HK-2 (cell line): Measurements from ENCODE around the gene NRAS.

Experiments used
- DNase-seq: peaks from one replicate; pipeline ENCODE4 v3.0.0-alpha.2; 2018; ENCODE audit not compliant: unreplicated experiment

Gene NRAS

DNA sequence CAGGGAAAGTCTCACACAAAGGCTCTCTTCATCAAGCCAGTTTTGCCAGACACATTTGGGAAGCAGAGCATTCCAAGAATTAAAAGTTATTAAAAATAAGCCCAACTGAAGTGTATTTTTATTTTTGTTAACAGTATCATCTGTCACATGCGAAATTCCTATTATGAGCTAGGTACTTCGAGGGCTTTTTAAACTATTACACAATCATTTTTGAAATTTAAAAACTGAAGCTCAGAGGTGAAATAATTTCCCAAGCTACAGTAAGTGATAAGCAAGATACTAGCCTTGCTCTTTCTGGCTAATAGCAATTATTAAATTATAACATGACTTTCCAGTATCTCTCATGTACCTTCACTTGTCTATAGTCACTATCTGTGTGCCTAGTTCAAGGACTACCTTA lies 12.0 kb upstream of the NRAS start:
- DNase-seq: no peak

DNA sequence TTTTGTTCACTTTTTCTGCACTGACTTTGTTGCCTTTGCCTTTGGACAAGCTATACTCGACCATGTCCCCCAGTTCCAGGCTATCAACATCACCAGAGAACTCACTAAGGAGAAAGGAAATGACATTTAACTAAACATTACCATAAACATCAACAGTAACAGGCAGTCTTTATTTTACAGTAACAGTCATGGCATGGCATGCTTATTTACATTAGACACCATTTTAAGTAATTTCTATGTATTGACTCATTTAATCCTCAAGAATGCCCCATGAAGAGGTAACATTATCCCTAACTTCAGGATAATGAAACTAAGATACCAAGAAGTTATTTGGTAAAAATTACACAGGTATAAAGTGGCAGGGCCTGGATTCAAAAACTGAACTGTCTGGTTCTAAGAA lies 8.7 kb upstream of the NRAS start:
- no peak for DNase-seq

DNA sequence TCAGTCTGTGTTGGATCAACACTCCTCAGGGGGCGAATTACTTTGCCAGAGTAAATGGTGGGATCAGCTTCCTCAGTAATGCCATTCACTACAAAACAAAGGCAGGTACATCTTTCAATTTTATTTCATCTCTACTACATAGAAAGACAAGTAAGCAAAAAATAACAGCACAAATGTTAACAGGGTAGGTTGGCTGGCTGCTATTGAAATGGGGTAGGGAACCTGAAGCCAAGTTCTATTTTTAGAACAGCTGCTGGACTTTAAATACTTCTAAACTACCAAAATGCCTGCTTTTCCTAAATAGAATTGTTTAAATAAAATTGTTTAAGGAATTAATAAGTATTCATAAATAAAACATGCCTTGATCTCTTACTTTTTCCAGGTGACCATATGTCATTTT lies 7.3 kb upstream of the NRAS start:
- DNase-seq: no peak

DNA sequence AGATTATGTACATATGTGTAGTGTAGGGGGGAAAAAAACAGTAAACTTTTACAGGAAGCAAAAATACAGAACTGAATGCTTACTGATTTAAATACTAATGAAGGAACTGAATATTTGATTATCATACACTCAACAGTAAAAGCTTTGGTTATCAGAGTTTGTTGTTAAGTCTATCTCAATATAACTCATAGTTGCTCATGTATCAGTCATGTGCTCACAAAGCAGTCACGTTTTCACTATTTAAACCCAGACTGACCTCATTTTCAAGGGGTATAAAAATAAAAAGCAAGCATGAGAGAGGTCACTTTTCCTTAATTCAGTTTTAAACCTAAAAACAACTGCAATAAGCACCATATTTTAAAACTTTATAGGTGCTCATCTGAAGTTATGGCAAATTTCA lies 6.9 kb upstream of the NRAS start:
- DNase-seq: no peak

DNA sequence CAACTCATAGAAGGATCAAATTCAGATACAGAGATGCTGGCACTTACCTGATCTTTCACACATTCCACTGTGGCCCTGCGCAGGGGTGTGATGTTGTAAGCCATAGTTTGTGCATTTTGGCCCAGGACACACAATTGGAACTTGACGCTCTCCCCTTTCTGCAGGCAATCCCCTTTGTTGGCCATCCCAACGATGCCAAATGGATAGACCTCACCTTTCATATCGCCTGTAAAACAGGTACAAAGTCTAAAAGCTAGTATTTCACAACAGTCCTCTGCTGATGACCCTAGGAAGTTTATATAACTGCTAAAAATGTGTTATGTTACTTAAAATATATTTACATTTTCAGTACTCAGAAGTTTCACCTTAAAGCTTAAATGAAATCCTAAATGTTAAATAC lies 3.9 kb upstream of the NRAS start:
- DNase-seq: no peak

DNA sequence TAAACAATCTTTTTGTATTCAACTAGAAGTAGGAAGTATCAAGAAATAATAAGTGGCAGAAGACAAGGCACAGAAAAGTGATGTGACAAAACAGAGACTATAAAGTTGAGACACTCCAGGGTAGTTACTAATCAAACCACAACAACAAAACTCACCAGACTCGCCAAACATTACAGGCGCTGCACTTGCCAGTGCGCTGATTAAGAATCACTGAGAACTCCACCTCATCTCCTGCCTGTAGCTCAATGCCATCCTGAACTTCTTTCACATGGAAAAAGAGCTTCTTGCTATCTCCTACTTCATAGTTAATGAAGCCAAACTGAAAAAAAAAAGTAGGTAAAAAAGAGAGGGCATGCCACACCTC lies 2.8 kb upstream of the NRAS start:
- peak; percentile 28 for DNase-seq

DNA sequence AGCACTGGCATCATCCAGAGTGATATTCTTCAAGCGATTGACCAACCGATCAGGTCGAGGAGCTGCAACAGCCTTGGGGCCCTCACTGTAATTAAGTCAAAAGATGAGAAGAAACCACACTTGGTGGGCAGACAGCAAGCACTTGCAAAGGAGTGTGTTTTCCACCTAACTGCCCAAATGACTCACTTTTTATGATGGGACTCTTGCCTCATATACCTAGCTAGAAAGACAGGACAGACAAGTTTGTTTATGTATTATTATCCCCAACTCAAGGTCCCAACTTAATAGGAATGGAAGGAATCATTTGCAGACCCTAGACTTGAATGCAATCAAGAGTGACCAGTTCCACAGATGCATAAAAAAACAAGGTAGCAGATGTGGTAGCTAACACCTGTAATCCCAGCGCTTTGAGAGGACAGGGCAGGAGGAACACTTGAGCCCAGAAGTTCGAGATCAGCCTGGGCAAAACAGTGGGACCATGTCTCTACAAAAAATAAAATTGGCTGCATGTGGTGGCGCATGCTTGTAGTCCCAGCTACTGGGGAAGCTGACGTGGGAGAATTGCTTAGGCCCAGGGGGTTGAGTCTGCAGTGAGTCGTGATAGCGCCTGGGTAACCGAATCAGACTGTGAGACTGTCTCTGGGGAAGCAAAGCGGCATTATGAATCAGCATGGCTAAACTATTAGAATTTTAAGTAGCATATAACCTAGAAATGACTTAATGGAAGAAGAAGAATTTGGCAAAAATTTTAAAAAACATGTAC lies 2.3 kb upstream of the NRAS start:
- peak; percentile 38 for DNase-seq

DNA sequence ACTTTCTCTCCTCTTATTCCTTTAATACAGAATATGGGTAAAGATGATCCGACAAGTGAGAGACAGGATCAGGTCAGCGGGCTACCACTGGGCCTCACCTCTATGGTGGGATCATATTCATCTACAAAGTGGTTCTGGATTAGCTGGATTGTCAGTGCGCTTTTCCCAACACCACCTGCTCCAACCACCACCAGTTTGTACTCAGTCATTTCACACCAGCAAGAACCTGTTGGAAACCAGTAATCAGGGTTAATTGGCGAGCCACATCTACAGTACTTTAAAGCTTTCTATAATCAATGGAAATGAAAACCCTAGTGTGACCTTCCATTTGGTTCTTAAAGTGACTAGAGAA lies 643 bp downstream of the NRAS start:
- DNase-seq: no peak

DNA sequence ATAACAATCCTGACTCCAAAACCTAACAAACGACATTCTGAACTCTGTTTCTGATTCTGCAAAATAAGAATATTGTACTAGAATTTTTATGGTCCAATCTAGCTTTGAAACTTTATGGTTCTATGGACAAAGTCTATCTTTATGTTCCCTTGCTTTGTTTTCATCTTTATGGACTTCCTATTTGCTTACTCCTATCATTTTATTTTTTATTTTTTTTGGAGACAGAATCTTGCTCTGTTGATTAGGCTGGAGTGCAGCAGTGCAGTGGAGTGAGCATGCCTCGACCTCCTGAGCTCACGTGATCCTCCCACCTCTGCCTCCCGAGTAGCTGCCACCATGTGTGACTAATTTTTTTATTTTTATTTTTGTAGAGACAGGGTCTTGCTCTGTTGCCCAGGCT lies 3.6 kb downstream of the NRAS start:
- no peak for DNase-seq

DNA sequence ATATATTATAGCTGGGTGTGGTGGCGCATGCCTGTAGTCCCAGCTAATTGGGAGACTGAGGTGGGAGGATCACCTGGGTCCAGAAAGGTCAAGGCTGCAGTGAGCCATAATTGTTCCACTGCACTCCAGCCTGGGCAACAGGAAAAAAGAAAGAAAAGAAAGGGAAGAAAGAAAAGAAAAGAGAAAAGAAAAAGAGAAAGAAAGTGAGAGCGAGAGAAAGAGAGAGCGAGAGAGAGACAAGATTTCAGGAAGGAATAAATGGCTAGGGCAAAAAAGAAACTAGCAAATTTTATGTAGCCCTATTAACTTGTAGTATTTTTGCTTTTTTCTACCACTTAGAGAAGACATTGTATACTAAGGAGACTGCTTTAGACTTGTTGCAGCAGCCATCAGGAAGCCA lies 6.2 kb downstream of the NRAS start:
- DNase-seq: no peak

DNA sequence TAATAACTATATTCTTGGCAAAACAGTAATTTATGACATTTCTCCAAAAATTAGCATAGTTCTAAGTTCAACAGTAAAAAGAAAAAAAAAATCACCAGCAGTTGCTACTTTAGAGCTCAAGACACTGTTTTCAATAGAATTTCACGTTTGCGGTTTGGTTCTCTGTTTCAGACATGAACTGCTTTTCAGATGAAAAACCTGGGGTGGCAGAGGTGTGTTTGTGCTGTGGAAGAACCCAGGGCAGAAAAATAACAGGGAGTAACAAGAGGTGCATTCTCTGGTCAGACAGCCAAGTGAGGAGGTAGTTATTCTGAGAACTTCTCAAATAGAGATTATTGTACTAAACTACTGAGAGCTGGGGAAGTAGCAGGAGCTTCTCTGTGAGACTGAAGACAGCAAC lies 9.0 kb downstream of the NRAS start:
- DNase-seq: no peak

DNA sequence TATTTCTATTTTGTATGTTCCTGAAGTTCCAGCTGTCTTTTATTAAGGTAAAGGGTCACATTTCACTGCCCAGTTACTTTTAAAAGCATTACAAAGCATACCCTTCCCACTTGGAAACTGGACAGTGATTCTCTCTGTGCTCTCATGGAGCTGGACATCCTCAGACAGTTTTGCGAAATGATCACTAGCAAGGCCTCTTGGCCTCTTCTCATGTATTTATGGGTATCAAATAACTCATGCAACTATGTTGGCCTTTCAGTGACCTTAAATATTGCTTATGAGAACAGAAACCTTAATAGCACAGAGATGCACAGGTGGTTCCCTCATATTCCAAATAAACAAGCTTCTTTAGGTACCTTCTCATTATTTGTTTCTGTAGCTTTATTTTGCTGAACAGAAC lies 13.3 kb downstream of the NRAS start:
- no peak for DNase-seq

DNA sequence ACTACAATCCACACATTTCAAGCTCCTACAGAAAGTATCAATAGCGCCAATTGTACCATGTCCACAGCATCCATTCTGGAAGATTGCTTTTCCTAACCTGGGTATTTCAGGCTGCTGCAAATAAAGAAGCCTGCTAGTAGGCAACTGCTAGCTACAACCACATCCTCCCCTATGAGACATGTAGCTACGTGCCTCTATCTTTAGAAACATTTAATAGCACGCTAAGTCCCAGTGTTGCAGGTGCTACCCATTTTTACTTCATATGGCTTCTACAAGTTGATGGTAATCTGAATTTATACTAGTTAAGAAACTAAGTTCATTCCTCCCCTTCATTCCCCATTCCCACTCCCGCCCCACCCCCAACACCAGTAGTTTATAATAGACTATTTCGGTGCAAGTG lies 13.8 kb downstream of the NRAS start:
- DNase-seq: no peak

DNA sequence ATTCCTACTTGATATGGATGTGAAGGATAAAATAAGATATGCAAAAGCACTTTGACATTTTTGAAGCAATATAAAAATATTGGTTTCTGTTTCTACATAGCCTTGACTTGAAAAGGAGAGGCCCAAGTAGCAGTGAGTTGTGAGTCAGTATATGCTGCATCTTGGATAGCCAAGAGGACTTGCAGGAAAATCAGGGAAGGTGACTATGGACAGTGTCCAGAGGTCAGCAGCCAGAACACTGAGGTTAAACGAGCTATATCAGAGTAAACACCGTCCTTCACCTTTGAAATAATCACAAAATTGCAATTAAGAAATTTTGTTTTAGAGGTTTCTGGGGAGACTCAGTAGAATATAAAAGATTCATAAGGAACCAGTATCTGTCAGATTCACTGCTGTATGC lies 14.6 kb downstream of the NRAS start:
- no peak for DNase-seq

DNA sequence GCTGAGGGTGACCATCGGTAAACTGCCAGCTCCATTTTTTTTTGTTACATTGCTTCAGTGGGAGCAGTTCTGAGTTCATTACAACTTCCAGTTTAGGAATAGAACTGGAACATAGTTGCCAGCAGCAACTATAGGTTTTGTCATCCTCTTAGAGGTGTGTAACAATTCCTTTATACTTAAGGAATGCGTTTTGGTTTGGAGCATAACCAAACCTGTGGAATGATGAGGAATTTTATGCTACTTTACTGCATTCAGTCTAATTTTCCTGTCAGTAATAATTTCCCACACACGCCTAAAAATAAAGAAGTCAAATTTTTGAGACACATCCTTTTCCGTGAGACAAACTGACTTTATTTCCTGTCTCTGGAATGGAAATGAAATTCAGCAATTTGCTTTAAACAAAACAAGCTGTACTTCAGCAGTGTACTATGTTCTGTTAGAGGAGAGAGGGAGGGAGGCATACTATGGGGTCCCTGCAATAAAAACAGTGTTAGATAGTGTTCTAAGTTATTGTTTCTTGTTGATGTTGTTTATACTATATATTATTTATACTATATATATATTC lies 16.5 kb downstream of the NRAS start:
- no peak for DNase-seq

DNA sequence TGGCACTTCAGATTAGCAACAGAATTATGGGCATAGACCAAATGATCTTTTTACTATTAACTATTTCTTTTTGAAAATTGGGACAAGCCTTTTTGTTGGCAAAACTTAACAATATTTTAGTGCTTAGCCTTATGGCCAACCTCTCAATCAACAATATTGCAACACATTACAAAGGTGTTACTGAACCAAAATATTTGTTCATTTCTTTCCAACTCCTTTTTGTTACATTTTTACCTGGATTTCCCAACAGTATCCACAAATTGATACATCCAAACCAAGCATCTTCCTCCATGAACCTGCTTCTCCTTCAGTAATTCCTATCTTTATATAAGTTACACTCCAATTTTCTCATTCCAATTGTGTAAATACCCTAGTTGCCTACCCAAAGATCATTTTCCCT lies 19.8 kb downstream of the NRAS start:
- no peak for DNase-seq

DNA sequence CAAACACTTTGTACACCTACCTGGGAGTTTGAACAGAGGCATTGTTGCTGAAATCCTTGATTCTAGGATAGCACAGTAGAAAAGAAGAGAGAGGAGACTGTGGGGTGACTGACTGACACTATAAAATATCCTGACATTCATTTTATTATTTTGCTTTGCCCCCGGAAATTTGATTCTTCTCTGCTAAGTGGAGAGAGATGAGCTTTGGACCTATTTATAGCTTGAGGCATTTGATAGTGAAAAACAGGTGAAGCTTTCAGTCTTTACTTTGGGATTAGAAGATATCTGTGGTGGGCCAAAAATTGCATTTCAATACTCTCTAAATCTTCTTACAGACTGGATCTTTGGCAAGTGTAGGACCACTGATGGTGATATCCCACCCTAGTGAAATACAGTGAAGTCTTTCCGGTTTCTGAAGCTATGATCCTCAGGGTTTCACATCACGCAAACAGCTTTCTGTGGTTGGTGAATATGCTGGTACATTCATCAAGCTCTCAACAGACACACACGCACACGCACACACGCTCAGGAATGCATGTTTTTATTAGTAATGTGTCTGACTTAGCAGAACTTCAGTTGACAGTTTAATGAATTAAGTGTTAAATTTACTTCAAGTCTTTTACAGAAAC lies 21.0 kb downstream of the NRAS start, which contains the start of gene AMPD1:
TSS of gene AMPD1 (minus strand) at position 117 of the 629 bp plus-strand sequence. CDS start at position 42, 75 bp downstream.
- DNase-seq: no peak

DNA sequence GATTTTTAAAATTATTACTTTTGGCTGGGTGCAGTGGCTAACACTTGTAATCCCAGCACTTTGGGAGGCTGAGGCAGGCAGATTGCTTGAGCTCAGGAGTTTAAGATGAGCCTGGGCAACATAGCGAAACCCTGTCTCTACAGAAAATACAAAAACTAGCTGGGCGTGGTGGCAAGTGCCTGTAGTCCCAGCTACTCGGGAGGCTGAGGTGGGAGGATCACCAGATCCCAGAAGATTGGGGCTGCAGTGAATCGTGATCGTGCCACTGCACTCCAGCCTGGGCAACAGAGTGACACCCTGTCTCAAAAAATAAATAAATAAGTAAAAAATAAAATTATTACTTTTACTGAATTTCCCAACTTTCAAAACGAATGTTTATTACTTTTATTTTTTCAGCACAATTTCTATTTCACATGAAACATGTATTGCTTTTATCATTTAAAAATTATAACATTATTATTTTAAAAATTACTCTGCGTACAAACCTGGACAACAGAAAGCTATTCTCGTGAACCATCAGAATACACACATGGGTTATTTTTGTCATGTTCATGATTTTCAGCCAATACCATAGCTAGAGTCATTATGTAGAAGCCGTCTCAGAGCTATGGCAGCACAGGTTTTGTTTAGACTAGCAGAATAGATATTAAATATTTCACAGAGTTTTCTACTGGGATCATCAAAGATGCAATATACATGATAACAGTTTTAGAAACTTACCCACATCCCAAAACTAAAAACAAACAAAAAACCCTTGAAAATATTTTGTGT lies 21.8 kb downstream of the NRAS start:
- DNase-seq: no peak

DNA sequence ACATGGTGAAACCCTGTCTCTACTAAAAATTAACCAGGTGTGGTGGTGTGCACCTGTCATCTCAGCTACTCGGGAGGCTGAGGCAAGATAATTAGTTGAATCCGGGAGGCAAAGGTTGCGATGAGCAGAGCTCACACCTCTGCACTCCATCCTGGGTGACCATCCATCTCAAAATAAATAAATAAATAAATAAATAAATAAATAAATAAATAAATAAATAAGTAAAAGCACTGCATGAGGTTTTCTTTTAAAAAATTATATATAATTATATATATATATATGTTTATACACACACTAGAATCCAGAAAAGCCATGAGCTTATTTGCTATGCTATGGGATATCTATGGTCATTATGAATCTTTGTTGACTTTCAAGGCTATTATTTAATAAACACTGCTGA lies 23.6 kb downstream of the NRAS start:
- DNase-seq: no peak

DNA sequence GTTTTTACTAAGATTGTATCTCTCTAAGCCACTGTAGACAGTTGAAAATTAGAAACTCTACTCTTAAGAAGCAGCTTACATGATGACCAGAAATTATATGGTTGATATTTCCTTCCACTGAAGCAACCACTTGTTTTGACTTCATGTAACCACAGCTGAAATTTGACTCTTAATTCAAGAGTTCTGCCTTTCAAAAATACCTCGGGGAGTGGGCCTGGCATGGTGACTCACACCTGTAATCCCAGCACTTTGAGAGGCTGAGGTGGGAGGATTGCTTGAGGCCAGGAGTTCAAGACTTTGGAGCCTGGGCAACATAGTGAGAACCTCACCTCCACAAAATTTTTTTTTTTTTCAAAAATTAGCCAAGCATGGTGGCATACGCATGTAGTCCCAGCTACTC lies 25.5 kb downstream of the NRAS start:
- no peak for DNase-seq

DNA sequence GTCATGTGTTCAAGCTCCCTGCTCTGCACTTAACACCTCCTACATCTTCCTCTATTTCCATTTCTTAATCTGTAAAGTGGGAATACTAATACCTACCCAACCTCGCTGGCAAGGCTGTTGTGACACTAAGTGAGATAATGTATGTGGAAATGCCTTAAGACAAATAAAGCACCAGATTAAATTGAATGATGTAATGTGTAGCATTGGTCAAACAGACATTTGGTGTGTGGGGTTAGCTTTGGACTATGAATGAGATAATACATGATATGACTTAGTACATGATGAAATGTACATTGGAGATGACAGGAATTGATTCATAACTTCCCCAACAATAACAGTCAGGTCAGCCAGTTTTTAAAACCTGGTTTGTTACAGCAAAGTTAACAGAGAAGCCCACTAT lies 26.4 kb downstream of the NRAS start:
- no peak for DNase-seq

DNA sequence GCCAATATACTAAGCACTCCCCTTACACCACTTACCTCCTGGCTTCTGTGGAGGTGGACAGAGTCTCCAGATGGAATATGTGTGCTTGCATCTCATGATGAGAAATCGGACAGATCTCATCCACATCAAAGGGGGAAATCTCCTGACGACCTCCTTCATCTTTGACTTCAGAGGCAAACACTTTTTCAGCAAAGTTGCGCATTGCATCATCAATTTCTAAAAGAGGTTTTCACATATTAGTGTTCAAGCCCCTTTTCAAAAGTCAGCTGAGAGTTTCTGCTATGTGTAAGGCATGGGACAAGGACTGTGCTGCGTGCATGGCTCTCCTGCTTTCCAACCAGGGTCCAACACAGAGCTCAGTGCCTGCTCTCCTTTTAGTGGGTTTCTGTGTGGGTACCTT lies 28.0 kb downstream of the NRAS start:
- no peak for DNase-seq

DNA sequence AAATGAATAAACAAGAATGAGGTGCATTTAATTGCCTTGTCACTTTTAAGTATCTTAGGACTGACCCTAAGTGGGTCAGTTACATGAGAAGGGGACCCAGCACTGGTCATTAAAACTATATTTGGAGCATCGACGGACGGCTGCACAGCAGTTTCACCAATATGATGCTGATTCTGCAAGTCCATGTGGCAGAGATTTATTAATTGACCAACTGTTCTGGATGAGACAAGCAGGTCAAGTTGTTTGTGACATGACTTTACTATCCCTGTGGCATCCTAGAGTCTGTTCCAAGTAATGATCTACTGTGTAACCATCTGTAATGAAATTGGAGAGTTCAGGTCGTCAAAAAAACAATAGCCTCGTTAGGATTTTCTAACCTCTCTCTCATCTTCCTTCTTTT lies 30.7 kb downstream of the NRAS start:
- DNase-seq: no peak
